ENCODE data around the gene NOC4L. TPM values are rescaled to one million over a fixed set of nuclear protein-coding genes. Genes with fewer than 3 reads are reported as not detected.

The NOC4L gene
- total RNA-seq, 1 donor from 2014 or later = 14.5 TPM

DNA sequence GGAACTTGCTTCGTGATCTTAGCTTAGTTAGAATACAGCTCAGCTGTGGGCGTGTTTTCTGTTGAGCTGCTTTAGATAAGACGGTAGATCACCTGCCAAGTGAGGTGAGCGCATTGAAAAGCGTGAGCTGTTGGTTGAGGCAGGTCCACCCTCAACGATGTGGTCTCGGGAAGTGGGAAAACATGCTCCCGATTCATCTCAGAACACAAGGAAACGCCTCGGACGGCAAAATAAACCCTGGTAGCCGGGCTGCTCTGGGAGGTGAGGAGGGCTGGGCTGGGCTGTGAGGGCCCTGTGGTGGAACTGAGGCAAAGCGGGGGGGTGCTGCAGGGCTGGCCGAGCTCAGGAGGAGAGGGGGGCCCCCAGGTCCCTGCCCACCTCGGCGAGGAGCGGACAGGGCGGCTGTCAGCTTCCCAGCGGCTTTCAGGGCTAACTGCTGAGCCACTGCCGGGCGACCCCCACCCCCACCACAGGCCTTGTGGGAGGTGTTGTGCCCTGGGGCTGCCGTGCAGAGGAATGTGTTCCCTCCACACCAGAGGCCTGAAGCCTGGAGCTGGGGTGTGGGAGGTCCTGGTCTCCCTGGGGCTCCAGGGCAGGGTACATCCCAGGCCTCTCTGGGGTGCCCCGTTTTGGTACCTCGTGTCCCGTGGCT lies 30.7 kb downstream of the NOC4L start:
- DNase-seq (ENCODE audit: low spot score) (no peak), ATAC-seq (no peak)
- intact Hi-C loops (cut with DNase I) = no loop called here

GRCh38 chr12:132175496-132176384 lies 31.5 kb downstream of the NOC4L start:
- DNase-seq (ENCODE audit: low spot score) = no peak
- intact Hi-C loops (cut with DNase I) = no loop called here
- ATAC-seq = no peak

- ATAC-seq (no peak), DNase-seq (ENCODE audit: low spot score) (no peak)
- intact Hi-C loops (cut with DNase I) = no loop called here
Measured at GRCh38 chr12:132176385-132176919, 32.2 kb downstream of the NOC4L start.

- DNase-seq (ENCODE audit: low spot score) (no peak), ATAC-seq (no peak)
- intact Hi-C loops (cut with DNase I) = no loop called here
Measured at GRCh38 chr12:132176920-132177551, 32.8 kb downstream of the NOC4L start.

- intact Hi-C loops (cut with DNase I) = no loop called here
- DNase-seq (ENCODE audit: low spot score) = no peak
- no peak for ATAC-seq
Measured at GRCh38 chr12:132178316-132178715, 34.1 kb downstream of the NOC4L start.

- intact Hi-C loops (cut with DNase I) = no loop called here
- DNase-seq (ENCODE audit: low spot score) = no peak
- no peak for ATAC-seq
Measured at GRCh38 chr12:132178801-132179401, 34.6 kb downstream of the NOC4L start.

- DNase-seq (ENCODE audit: low spot score) (no peak), ATAC-seq (no peak)
- intact Hi-C loops (cut with DNase I) = no loop called here
Measured at GRCh38 chr12:132179431-132180362, 35.4 kb downstream of the NOC4L start.

GRCh38 chr12:132180648-132181546 lies 36.6 kb downstream of the NOC4L start:
- intact Hi-C loops (cut with DNase I) = no loop called here
- DNase-seq (ENCODE audit: low spot score) = no peak
- ATAC-seq = no peak

DNA sequence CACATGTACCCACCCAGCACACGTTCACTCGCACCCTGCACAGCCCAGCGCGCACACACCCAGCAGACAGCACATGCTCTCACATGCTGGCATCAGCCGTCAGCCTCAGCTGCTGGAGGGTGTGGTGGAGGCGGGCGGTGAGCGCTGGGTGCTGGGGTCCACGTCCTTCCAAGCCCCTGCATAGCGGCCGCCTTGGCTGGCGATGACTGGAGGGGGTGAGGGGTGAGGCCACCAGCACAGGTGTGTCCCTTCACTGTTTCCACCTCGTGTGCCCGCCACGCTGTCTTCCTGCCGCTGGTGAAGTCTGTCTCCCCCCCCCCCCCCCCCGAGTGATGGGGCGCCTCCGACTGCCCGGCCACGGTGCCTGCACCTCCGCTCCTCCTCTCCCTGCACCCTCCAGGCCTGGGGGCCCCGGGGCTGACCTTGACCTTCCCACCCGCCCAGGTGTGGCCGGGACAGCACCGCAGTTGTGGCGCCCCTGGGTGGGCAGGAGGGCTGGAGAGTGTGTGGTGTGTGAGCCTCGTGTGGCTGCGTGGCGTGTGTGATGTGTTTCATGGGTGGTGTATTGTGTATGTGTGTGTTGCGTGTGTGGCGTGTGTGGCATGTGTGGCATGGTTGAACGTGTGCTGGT lies 37.4 kb downstream of the NOC4L start:
- DNase-seq (ENCODE audit: low spot score) = no peak
- intact Hi-C loops (cut with DNase I) = no loop called here
- no peak for ATAC-seq

DNA sequence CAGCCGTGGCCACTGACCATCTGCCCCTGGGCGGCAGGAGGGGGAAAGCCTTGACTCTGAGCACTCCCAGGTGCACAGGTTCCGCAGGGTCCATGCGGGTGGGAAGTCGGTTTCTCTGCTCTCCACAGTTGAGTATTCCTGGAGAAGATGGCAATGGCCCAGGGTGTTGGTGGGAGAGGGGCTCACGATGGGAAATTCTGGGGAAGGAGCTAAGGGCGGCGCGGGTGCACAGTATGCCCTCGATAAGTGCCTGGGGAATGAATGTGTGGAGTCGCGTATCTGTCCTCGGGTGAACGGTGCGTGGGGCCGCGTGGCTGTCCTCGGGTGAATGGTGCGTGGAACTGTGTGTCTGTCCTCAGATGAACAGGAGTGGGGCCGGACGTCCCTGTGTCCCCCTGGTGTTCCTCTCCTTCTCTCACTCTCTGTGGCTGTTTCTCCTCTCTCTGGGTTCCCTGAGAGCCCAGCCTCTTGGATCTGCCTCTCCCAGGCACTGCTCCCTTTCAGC lies 38.0 kb downstream of the NOC4L start:
- ATAC-seq (no peak), DNase-seq (ENCODE audit: low spot score) (no peak)
- intact Hi-C loops (cut with DNase I) = no loop called here

GRCh38 chr12:132182711-132183365 lies 38.6 kb downstream of the NOC4L start:
- ATAC-seq (no peak), DNase-seq (ENCODE audit: low spot score) (no peak)
- intact Hi-C loops (cut with DNase I) = no loop called here

DNA sequence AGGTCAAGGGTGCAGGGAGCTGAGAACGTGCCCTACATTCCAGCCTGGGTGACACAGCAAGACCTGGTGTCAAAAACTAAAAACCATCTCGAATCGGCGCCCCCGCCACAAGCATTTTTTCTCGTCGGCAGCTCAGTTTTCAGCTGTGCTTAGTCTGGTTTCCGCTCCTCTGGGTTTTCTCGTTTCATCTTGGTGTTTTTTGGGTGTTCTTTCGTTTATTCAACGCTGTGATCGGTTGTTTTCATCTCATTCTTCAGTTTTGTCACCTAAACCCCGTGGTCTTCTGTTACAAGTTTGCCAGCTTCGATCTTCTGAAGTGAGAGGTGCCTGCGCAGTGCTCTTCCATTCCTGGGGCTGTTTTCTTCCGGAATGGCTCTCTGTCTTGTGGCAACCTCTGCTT lies 41.4 kb downstream of the NOC4L start:
- intact Hi-C loops (cut with DNase I) = no loop called here
- DNase-seq (ENCODE audit: low spot score) (no peak), ATAC-seq (no peak)

- intact Hi-C loops (cut with DNase I) = no loop called here
- DNase-seq (ENCODE audit: low spot score) (no peak), ATAC-seq (no peak)
Measured at GRCh38 chr12:132186208-132186856, 42.1 kb downstream of the NOC4L start.

- ATAC-seq (no peak), DNase-seq (ENCODE audit: low spot score) (no peak)
- intact Hi-C loops (cut with DNase I) = no loop called here
Measured at GRCh38 chr12:132186857-132187620, 42.8 kb downstream of the NOC4L start.
